Lung (tissue), 12 donors: ENCODE results near the gene APOBEC3G. TPM values are rescaled to one million over a fixed set of nuclear protein-coding genes. Genes with fewer than 3 reads are reported as not detected.
"Not testable (repeated sequence)": the region's sequence is repeated elsewhere in the genome, so short reads cannot be mapped to it uniquely, and the experiment has no call there.

Source experiments
- ATAC-seq: fragments of 200-7000 bp; cut with Tn5 transposase; one replicate; pipeline ENCODE4 v1.9.1; 2020; ENCODE audit warnings: moderate number of reproducible peaks; ENCODE audit not compliant: insufficient read depth, low FRiP score
- DNase-seq, 3 donors: peaks; one replicate each; pipeline ENCODE4 v3.0.0-alpha.2; 2013 to 2017
- H3K27ac ChIP-seq, 2 donors: one replicate each; pipeline ENCODE4 v1.5.1; 2013; ENCODE audit warnings: mild to moderate bottlenecking in 2 of 2, moderate library complexity in 2 of 2, control low read depth in 1 of 2, inconsistent platforms in 1 of 2, low read depth in 1 of 2, low read length in 1 of 2
- H3K27me3 ChIP-seq, 3 donors: one replicate each; pipeline ENCODE4 v1.5.1; 2013; ENCODE audit warnings: low read length in 2 of 3; ENCODE audit not compliant: control insufficient read depth in 3 of 3, insufficient read depth in 3 of 3
- H3K36me3 ChIP-seq, 4 donors: one replicate each; pipeline ENCODE4 v1.5.1; 2013; ENCODE audit warnings: low read length in 4 of 4, mild to moderate bottlenecking in 1 of 4, moderate library complexity in 1 of 4; ENCODE audit not compliant: control insufficient read depth in 4 of 4, insufficient read depth in 4 of 4
- H3K4me1 ChIP-seq, 5 donors: one replicate each; pipeline ENCODE4 v1.5.1; 2013; ENCODE audit warnings: low read length in 5 of 5, mild to moderate bottlenecking in 2 of 5, moderate library complexity in 1 of 5; ENCODE audit not compliant: control insufficient read depth in 5 of 5, insufficient read depth in 5 of 5
- H3K4me3 ChIP-seq: one replicate; pipeline ENCODE4 v1.5.1; 2013; ENCODE audit warnings: mild to moderate bottlenecking, control low read depth, moderate library complexity
- H3K9ac ChIP-seq, 2 donors: one replicate each; pipeline ENCODE4 v1.5.1; 2013; ENCODE audit warnings: low read length in 2 of 2, control low read depth in 1 of 2; ENCODE audit not compliant: insufficient read depth in 1 of 2
- H3K9me3 ChIP-seq, 4 donors: one replicate each; pipeline ENCODE4 v1.5.1; 2013; ENCODE audit warnings: low read length in 3 of 4, mild to moderate bottlenecking in 1 of 4, moderate library complexity in 1 of 4; ENCODE audit not compliant: control insufficient read depth in 4 of 4, insufficient read depth in 3 of 4
- CTCF ChIP-seq: IDR thresholded peaks from 2 replicates; pipeline ENCODE4 v1.5.1; 2012; ENCODE audit warnings: mild to moderate bottlenecking; ENCODE audit errors: control extremely low read depth, extremely low read depth
- WGBS, 2 donors: extraction: QIAGEN DNeasy Blood & Tissue Kit; methylation state at CpG; one replicate each; pipeline ENCODE4 v1.1.7; 2013; 5-methylcytosine and 5-hydroxymethylcytosine counted together
- polyA plus RNA-seq, 2 donors: library from polyadenylated mRNA; stranded (reverse); fragments of 200-250 nt; gene quantifications; one replicate each; pipeline ENCODE4 v1.2.1, GENCODE V29; 2013
- total RNA-seq, 2 donors: library from RNA; depleted of rRNA in 1 of 2; stranded (reverse); fragments of >200 nt in 1 of 2; gene quantifications; one replicate each; pipeline ENCODE4 v1.2.1, GENCODE V29; 2014 to 2021
- donor health status: control.
- donor health status: control.
- donor health status: Bipolar disorder and iron deficiency.
- donor health status: healthy.
- donor health status: DM: yes; HTN: yes; CAD: no.

The APOBEC3G gene
- total and polyA plus RNA-seq, 4 donors, result 6.5 to 15.5 (median 14.0) TPM

GRCh38 chr22:39077912-39078311 lies 837 bp downstream of the APOBEC3G start:
- not testable (repeated sequence) for ATAC-seq

GRCh38 chr22:39078329-39078728 lies 1.3 kb downstream of the APOBEC3G start:
- Histone ChIP-seq H3K9me3 (no peaks in the 10 kb centered on the region), H3K27ac (no peak overlapping the region), H3K4me1 (peaks cover 0 to 6% (median 0%) of the 10 kb centered on the region in 5 donors), H3K27me3 (no peaks in the 10 kb centered on the region), H3K36me3 (peaks cover 0 to 3% (median 1%) of the 10 kb centered on the region in 4 donors), H3K4me3 (no peak overlapping the region), H3K9ac (no peak overlapping the region)
- DNase-seq (no peak), ATAC-seq (no peak)
- WGBS, 2 donors, result 88 to 99% methylated on average over 8 of the region's 8 CpGs
- TF ChIP-seq CTCF, result no peak

More at GRCh38 chr22:39077912-39078311, 837 bp downstream of the APOBEC3G start:
- not testable (repeated sequence) for H3K9me3 ChIP-seq, H3K36me3 ChIP-seq, H3K4me3 ChIP-seq, H3K4me1 ChIP-seq, DNase-seq, H3K27me3 ChIP-seq
- Histone ChIP-seq H3K27ac (peak overlapping the region in 1 of 2 donors; percentile 24), H3K9ac (peak overlapping the region in 1 of 2 donors; percentile 32)
- WGBS, 2 donors, result 85 to 89% methylated on average over 12 of the region's 12 CpGs

GRCh38 chr22:39079054-39079637 lies 2.1 kb downstream of the APOBEC3G start:
- not testable (repeated sequence) for H3K36me3 ChIP-seq, H3K9me3 ChIP-seq, H3K4me3 ChIP-seq, H3K27me3 ChIP-seq, H3K27ac ChIP-seq, ATAC-seq, DNase-seq, H3K4me1 ChIP-seq, H3K9ac ChIP-seq
- WGBS, 2 donors, result 91 to 94% methylated on average over 21 to 22 of the region's 24 CpGs

- Histone ChIP-seq H3K9me3 (no peaks in the 10 kb centered on the region), H3K4me1 (peaks cover 0 to 6% (median 0%) of the 10 kb centered on the region in 5 donors), H3K36me3 (peaks cover 0 to 3% (median 1%) of the 10 kb centered on the region in 4 donors), H3K27ac (no peak overlapping the region), H3K27me3 (no peaks in the 10 kb centered on the region), H3K9ac (no peak overlapping the region), H3K4me3 (no peak overlapping the region)
- WGBS, 2 donors, result 82% methylated on average over 9 of the region's 9 CpGs
- no peak for DNase-seq
- TF ChIP-seq CTCF, result no peak
- ATAC-seq, result no peak
These were observed 3.1 kb downstream of the APOBEC3G start for GRCh38 chr22:39080052-39080762.
